ENCODE measurements around the gene BORA.
"Not testable (repeated sequence)": the region's sequence is repeated elsewhere in the genome, so short reads cannot be mapped to it uniquely, and the experiment has no call there.

BORA gene

DNA sequence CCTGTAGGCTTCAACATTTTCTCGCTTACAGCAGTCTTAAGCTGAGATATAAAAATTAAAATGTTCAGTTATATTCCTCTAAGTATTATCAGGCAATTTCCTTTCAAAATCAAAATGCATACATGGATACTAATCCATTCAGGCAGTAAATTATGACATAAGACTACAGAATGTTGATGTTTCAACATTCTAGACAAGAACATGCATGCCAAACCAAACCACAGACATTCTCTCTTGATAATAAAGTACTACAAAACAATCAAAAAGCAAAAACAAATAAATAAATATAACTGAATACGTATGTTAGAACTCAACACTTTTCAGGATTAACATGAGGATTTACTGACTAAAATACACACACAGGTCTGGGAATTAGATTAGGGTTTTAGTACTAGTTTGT, 46.3 kb downstream of the BORA start:
- no peak for DNase-seq

DNA sequence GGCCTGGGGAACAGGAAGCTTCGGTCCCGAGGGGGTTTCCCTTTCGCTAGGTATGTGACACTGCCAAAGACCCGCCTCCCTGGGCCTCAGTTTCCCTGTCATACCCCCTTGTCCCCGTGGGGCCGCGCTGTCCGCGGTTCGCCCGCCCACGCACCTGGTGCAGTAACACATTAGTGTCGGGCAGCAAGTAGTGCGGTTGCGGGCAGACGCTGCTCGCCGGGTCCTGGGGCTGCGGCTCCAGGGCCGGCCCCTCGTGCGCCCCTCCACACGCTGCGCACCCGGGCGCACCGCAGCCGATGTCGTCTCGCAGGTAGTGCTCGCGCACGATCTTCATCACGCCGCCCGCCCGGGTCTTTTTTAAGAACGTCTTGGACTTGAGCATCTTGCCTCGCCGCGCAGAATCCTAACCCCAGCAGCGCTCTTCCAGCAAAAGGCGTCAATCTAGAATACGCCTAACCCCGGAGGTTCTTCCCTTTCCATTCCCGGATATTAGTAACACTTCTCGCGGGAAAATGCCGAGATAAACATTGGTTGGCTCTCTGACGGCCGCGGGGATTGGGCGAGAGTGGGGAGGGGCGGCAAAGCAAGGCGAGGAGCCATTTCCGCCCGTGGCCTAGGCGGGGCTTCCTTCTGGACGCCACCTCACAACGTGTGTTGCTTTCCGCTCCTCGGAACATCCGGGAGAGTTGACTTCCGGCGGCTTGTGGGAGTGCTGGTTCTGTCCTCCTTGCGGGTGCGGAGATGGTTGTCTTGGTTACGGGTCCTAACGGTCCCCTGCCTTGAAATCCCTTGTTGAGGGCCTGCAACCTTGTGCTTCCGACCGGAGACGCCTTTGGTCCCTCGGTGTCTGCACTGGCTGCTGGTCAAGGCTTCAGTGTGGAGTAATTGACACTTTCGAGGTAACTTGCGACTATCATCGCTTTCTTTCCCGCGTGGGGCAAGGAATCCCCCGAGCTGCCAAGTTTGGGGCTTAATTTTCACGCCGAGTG, 54.0 kb downstream of the BORA start, which contains the start of the genes DIS3 and PIBF1:
DIS3 (minus strand) TSS at position 450 of the 989 bp plus-strand sequence; CDS start at position 382, 68 bp downstream.
PIBF1 (plus strand) TSS at position 683 of the 989 bp plus-strand sequence. CDS start 1,337 bp downstream, outside the sequence.
- peak; percentile 98 for DNase-seq

DNA sequence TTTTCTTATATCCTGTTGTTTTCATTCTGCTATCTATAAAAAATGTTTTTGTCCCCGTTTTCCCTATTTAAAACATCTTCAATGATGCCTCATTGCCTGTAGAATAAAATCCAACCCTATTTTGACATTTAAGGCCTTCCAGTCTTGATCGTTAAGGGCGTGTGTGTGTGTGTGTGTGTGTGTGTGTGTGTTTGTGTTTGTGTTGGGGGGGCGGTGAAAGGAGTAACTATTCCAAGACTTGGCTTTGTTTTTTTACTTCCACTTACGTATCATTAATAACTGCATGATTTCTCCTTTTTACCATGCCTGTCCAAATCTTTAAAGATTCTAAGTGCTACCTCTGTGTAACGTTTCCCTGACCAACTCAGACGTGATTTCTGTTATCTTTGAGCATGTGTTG, 55.0 kb downstream of the BORA start:
- peak; percentile 3 for DNase-seq

DNA sequence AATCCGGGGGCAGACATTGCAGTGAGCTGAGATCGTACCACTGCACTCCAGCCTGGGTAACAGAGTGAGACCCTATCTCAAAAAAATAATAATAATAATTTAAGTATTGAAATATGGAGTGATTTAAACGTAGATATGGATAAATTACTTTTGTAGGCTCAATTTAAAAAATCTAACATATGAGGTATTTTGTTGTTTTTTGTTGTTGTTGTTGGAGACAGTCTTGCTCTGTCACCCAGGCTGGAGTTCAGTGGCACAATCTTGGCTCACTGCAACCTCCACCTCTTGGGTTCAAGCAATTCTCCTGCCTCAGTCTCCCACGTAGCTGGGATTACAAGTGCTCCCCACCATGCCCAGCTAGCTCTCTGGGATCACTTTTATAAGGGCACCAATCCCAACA, 57.0 kb downstream of the BORA start:
- not testable (repeated sequence) for DNase-seq

DNA sequence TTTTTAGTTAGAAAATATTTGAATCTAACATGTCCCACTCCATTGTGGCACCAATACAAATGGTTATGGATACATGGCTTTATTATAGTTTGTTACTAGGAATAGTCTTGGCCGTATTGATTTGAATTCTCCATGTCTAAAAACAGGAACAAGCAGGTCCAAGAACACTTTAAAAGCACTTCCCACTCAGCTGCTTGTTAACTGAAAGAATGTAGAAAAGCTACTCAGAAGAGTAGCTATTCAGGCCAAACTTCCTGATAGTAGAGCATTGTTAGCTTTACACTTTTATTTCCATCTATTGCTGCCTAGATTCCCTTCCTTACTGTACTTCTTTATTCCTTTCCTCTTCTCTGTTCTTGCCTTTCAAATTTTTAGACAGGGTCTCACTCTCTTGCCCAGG, 61.1 kb downstream of the BORA start:
- no peak for DNase-seq

DNA sequence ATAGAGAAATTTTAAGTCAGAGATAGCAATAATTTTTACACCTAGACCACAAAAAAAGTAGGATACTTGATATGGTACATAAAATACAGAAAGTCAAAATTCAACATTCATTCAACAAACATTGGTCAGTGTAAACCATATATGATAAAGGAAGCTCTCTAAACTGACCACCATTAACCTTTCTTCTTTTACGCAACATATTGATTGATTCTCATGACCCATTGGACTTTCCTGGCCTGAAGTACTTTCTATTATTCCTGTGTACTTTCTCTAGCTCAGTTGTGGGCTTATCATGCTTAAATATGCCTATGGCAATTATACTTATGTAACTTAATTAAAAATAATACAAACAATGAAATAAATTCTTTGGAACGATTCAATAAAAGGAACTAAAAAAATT, 64.9 kb downstream of the BORA start:
- DNase-seq, result no peak

DNA sequence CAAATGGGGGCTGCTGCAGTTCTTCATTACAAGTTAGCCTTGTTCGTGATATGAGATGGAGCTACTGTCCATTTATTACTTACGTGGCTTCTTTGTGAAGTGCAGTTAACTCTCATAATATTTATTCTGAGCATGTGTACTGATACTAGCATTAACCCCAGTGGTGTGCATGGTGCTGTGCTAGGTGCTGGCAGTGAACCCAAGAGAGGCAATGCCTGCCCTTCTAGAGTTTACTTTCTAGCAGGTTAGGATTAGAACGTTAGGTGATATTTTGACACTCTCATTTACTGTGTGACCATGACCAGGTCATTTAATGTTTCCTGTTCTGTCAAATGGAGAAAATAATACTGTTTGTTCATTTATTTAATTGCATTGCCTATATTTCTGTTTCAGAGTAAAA, 71.1 kb downstream of the BORA start:
- DNase-seq, result no peak

DNA sequence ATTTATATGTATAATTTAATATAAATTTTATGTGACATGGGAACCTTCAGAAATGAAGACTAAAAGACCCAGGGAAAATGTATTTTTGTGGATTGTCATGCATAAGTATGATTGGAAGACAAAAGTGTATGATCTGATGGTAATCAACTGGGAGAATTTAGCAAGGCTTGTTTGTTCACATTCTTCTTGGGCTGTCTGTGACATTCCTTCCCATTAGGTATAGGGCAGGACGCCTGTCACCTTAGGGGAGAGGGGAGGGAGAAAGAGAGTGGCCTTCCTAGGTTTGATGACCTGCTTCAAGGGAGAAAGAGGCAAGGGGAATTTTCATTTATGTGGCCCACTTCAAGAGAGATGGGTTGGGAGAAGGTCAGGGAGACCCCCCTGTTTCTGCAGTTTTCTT, 76.6 kb downstream of the BORA start:
- no peak for DNase-seq

All from NCI-H69 (cell line).